ENCODE results near the gene GALNT2. TPM values are rescaled to one million over a fixed set of nuclear protein-coding genes. Genes with fewer than 3 reads are reported as not detected.

The GALNT2 gene
- total and polyA plus RNA-seq, 10 of the 15 experiments (the other 5 are each of a cell fraction or from before 2014, with no cell fraction given), result 0.52 to 27.7 (median 16.3) TPM

- TF ChIP-seq RAD21 (IDR thresholded peaks at IDR 0.05; ENCODE audit: insufficient read depth, low read depth, low read length) (no peak), NFYB (IDR thresholded peaks at IDR 0.05; ENCODE audit: insufficient read depth, low read depth, low read length) (no peak), IKZF2 (IDR thresholded peaks at IDR 0.05) (no peak), NR2C1 (IDR thresholded peaks at IDR 0.05) (no peak), ATF7 (IDR thresholded peaks at IDR 0.05; ENCODE audit: low read depth) (no peak), CHD2 (IDR thresholded peaks at IDR 0.05; ENCODE audit: borderline replicate concordance, low read depth, low read length) (no peak), REST (IDR thresholded peaks at IDR 0.05; ENCODE audit: low read depth, low read length) (no peak), SUPT20H (IDR thresholded peaks at IDR 0.05; ENCODE audit: borderline replicate concordance, control insufficient read depth, low read depth, low read length) (no peak)
Measured at GRCh38 chr1:230163205-230163604, 96.2 kb downstream of the GALNT2 start (continued).

- WGBS (ENCODE audit: insufficient coverage, insufficient replicate concordance, low lambda C conversion rate, missing lambda C conversion rate), result 79% methylated on average over 3 of the region's 3 CpGs
- H4K20me1 ChIP-seq (ENCODE audit: control insufficient read depth, insufficient read depth), result no peaks in the 10 kb centered on the region
- FAIRE-seq (no peak), DNase-seq (ENCODE audit: low read depth, low spot score) (no peak), ATAC-seq (no peak)
- H2AFZ ChIP-seq (ENCODE audit: control insufficient read depth, low read depth, low read length), result no peak overlapping the region
- H3K4me1 ChIP-seq (ENCODE audit: control insufficient read depth, insufficient read depth, low read length), result peaks cover 6% of the 10 kb centered on the region
- ChIA-PET POLR2A (no interaction called here), CTCF (interaction anchor here (3.1 kb wide), 1 partner anchor 12 kb away, joined by 10 read pairs; no protein-coding TSS in a partner anchor), SMC1A (ENCODE audit: uncharacterized antibody, unreplicated experiment) (interaction anchor here (0.7 to 2.7 kb wide), 5 partner anchors 10 to 54 kb away, joined by 3 to 13 read pairs (median 3); no protein-coding TSS in a partner anchor), RAD21 (ENCODE audit: unreplicated experiment) (interaction anchor here (1.2 kb wide), 1 partner anchor 30 kb away, joined by 3 read pairs; no protein-coding TSS in a partner anchor)
- no peak overlapping the region for H3K9ac ChIP-seq (ENCODE audit: control insufficient read depth, insufficient read depth, low read length)
- H3K79me2 ChIP-seq (ENCODE audit: control insufficient read depth, insufficient read depth, low read length), result peaks cover 10% of the 10 kb centered on the region
- no peak overlapping the region for H3K4me3 ChIP-seq
- BruUV-seq (replicated peaks), result no TSS peak
- H3K27ac ChIP-seq (ENCODE audit: control insufficient read depth, insufficient read depth), result no peak overlapping the region
- H3K4me2 ChIP-seq (ENCODE audit: control insufficient read depth, insufficient read depth), result no peak overlapping the region
- H3K36me3 ChIP-seq (ENCODE audit: control insufficient read depth in 2 of 2, insufficient read depth in 2 of 2, low read length in 1 of 2), result no peaks in the 10 kb centered on the region
- no peaks in the 10 kb centered on the region; the same call in 2 of the 3 replicates for H3K9me3 ChIP-seq (replicated peaks; ENCODE audit: control insufficient read depth, insufficient read depth, low read length)
- H3K27me3 ChIP-seq (replicated peaks in 1 of 2; ENCODE audit: control insufficient read depth in 2 of 2, insufficient read depth in 2 of 2, low read length in 1 of 2), result no peaks in the 10 kb centered on the region
- in situ Hi-C loops (cut with MboI) (no loop called here), intact Hi-C loops (cut with micrococcal nuclease; ENCODE audit: unreplicated experiment) (loop anchor here (10.0 kb wide), 1 partner anchor 309 kb away; no protein-coding TSS in a partner anchor)
- TF ChIP-seq RELB (IDR thresholded peaks at IDR 0.05; ENCODE audit: low read depth) (no peak), BHLHE40 (IDR thresholded peaks at IDR 0.05; ENCODE audit: borderline replicate concordance in 1 of 2, low read depth in 2 of 2, low read length in 1 of 2) (no peak), ZSCAN29 (IDR thresholded peaks at IDR 0.05) (no peak), CEBPB (IDR thresholded peaks at IDR 0.05; ENCODE audit: borderline replicate concordance in 1 of 2, low read depth in 2 of 2, low read length in 2 of 2) (no peak), IRF5 (IDR thresholded peaks at IDR 0.05; ENCODE audit: borderline replicate concordance) (no peak), MEF2A (IDR thresholded peaks at IDR 0.05; ENCODE audit: insufficient read depth, low read depth, low read length) (no peak), USF2 (IDR thresholded peaks at IDR 0.05; ENCODE audit: borderline replicate concordance, low read depth, low read length) (no peak), RUNX3 (IDR thresholded peaks at IDR 0.05; ENCODE audit: low read length) (no peak)
Measured at GRCh38 chr1:230163719-230164118, 96.7 kb downstream of the GALNT2 start.
